ENCODE results near the gene LSM14B.

Gene LSM14B

DNA sequence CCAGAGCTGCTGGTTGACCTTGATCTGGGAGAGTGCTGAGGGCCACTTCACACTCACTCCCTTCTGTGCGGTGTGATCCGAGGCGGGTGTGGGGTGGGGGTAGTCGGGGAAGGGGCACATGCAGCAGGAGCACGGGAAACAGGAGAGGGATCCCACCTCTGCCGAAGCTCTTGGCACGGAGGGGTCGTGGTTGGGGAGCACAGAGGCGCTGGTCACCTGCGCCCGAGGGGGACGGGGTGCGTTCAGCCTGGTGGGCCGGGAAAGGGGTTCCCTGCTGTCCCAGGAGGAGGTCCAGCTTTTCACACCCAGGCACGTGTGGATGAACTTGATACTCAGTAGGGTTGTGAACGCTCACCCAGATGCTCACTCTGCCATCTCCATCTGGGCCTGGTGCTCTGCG is 38.6 kb downstream of the LSM14B start:
- H3K9me3 ChIP-seq (ENCODE audit: control insufficient read depth, low read length), result no peaks in the 10 kb centered on the region
- TF ChIP-seq CTCF (IDR thresholded peaks at IDR 0.05), result no peak
- no peak overlapping the region for H3K9ac ChIP-seq
- no peak overlapping the region for H3K4me3 ChIP-seq (ENCODE audit: low read depth, low read length)
- H3K4me1 ChIP-seq, result peaks cover 3% of the 10 kb centered on the region
- H3K27me3 ChIP-seq (ENCODE audit: control insufficient read depth, insufficient read depth, low read length), result no peaks in the 10 kb centered on the region
- H3K36me3 ChIP-seq (ENCODE audit: control insufficient read depth, insufficient read depth, low read length), result no peaks in the 10 kb centered on the region
- no peak overlapping the region for H2AFZ ChIP-seq
- H3K4me2 ChIP-seq (ENCODE audit: low read length), result no peak overlapping the region
- H3K27ac ChIP-seq, result no peak overlapping the region
- peaks cover 27% of the 10 kb centered on the region for H3K79me2 ChIP-seq

GRCh38 chr20:62161347-62161746 is 39.1 kb downstream of the LSM14B start:
- Histone ChIP-seq H2AFZ (no peak overlapping the region), H3K4me3 (ENCODE audit: low read depth, low read length) (no peak overlapping the region), H3K9me3 (ENCODE audit: control insufficient read depth, low read length) (no peaks in the 10 kb centered on the region), H3K27me3 (ENCODE audit: control insufficient read depth, insufficient read depth, low read length) (no peaks in the 10 kb centered on the region), H3K27ac (no peak overlapping the region), H3K79me2 (peaks cover 26% of the 10 kb centered on the region), H3K36me3 (ENCODE audit: control insufficient read depth, insufficient read depth, low read length) (no peaks in the 10 kb centered on the region), H3K4me1 (peaks cover 3% of the 10 kb centered on the region), H3K4me2 (ENCODE audit: low read length) (no peak overlapping the region), H3K9ac (no peak overlapping the region)
- no peak for TF ChIP-seq CTCF (IDR thresholded peaks at IDR 0.05)

DNA sequence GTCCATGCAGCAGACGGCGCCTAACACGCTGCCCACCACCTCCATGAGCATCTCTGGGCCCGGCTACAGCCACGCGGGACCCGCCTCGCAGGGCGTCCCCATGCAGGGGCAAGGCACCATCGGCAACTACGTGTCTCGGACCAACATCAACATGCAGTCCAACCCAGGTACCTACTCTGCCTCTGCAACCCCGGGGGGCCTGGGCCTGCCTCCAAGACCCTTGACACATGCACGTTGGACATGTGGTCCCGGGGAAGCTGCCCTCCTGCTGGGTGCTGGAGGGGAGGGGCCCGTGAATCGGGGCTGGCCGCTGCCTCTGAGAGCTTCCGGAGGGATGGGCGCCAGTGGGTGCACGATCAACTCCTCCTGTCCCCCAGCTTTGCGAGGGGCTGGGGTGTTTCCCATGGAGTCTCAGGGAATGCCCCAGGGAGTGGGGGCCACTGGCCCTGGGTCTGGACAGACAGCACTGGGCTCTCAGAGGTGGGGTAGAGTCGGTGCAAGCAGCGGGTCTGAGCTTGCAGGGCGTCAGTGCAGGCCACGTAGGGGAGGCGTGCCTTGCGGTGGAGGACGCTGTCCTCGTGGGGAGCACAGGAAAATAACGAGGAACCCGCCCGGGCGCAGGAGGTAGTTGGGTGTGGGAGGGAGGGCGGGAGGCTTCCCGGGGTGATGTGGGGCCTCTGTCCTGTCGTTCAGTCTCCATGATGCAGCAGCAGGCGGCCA is 40.6 kb downstream of the LSM14B start:
- Histone ChIP-seq H3K9me3 (ENCODE audit: control insufficient read depth, low read length) (no peaks in the 10 kb centered on the region), H3K79me2 (peaks cover 10% of the 10 kb centered on the region), H3K27me3 (ENCODE audit: control insufficient read depth, insufficient read depth, low read length) (no peaks in the 10 kb centered on the region), H3K9ac (no peak overlapping the region), H3K36me3 (ENCODE audit: control insufficient read depth, insufficient read depth, low read length) (no peaks in the 10 kb centered on the region), H3K4me1 (no peaks in the 10 kb centered on the region), H3K4me2 (ENCODE audit: low read length) (no peak overlapping the region), H2AFZ (no peak overlapping the region), H3K4me3 (ENCODE audit: low read depth, low read length) (no peak overlapping the region), H3K27ac (no peak overlapping the region)
- no peak for TF ChIP-seq CTCF (IDR thresholded peaks at IDR 0.05)

GRCh38 chr20:62163485-62163865 is 41.2 kb downstream of the LSM14B start:
- Histone ChIP-seq H3K27ac (no peak overlapping the region), H3K9me3 (ENCODE audit: control insufficient read depth, low read length) (no peaks in the 10 kb centered on the region), H3K79me2 (peaks cover 6% of the 10 kb centered on the region), H3K27me3 (ENCODE audit: control insufficient read depth, insufficient read depth, low read length) (no peaks in the 10 kb centered on the region), H3K4me1 (no peaks in the 10 kb centered on the region), H3K4me3 (ENCODE audit: low read depth, low read length) (no peak overlapping the region), H3K9ac (no peak overlapping the region), H3K36me3 (ENCODE audit: control insufficient read depth, insufficient read depth, low read length) (no peaks in the 10 kb centered on the region), H3K4me2 (ENCODE audit: low read length) (no peak overlapping the region), H2AFZ (no peak overlapping the region)
- no peak for TF ChIP-seq CTCF (IDR thresholded peaks at IDR 0.05)
